PC-3 (cell line): Measurements from ENCODE around the gene RTKN2.

Experiments used
- EZH2 ChIP-seq: fragments of 300-600 bp; sonication (generic); IDR thresholded peaks from one replicate; pipeline ENCODE4 v1.6.1; 2017; ENCODE audit warnings: antibody characterized with exemption, mild to moderate bottlenecking, low read length; ENCODE audit not compliant: unreplicated experiment
- EZH2phosphoT487 ChIP-seq: fragments of 300-600 bp; sonication (generic); IDR thresholded peaks from 2 replicates; pipeline ENCODE4 v1.6.1; 2018; ENCODE audit warnings: mild to moderate bottlenecking, antibody characterized with exemption, low read length, borderline replicate concordance
- TF ChIP-seq, protein P1 (sequence below): fragments of 300-600 bp; sonication (generic); conservative IDR thresholded peaks from 2 replicates; pipeline ENCODE4 v1.5.1; 2017; ENCODE audit warnings: antibody characterized with exemption, low read depth, mild to moderate bottlenecking, low read length

DNA sequence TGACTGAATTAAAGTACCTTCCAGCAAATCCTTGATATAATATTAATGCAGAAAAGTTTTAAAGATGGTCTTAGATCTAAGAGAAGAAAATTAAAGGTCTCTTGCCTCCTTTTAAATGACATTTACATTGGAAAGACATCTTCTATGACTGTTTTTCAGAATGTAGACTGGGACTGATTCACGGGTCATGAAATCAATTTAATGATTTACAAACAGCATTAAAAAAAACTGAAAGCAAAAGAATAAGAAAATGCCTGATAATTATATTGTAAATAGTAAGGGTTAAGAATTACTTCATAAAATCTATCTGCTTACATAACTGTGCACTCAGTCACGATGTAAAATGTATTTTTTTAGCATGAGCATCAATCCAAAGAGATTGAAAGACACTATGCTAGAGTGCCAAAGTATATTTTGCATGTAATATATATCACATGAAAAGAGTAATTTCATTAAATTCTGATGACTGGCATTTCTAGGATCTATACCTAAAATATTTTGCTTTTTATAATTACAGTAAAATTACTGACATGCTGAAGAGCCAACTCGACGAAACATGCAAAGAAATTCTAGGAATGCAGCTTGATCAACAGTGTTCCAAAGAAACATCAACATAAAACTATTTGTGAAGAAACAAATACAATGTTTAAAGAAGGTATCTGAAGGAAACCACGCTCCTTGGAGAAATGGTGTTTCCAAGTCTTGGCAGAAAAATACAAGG, 35.1 kb downstream of the RTKN2 start:
- TF ChIP-seq EZH2phosphoT487: no peak
- TF ChIP-seq, protein P1, sequence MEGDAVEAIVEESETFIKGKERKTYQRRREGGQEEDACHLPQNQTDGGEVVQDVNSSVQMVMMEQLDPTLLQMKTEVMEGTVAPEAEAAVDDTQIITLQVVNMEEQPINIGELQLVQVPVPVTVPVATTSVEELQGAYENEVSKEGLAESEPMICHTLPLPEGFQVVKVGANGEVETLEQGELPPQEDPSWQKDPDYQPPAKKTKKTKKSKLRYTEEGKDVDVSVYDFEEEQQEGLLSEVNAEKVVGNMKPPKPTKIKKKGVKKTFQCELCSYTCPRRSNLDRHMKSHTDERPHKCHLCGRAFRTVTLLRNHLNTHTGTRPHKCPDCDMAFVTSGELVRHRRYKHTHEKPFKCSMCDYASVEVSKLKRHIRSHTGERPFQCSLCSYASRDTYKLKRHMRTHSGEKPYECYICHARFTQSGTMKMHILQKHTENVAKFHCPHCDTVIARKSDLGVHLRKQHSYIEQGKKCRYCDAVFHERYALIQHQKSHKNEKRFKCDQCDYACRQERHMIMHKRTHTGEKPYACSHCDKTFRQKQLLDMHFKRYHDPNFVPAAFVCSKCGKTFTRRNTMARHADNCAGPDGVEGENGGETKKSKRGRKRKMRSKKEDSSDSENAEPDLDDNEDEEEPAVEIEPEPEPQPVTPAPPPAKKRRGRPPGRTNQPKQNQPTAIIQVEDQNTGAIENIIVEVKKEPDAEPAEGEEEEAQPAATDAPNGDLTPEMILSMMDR: no peak
- no peak for TF ChIP-seq EZH2
